ENCODE results near the gene CCDC74B. TPM values are rescaled to one million over a fixed set of nuclear protein-coding genes. Genes with fewer than 3 reads are reported as not detected.
"Not testable (repeated sequence)": the region's sequence is repeated elsewhere in the genome, so short reads cannot be mapped to it uniquely, and the experiment has no call there.

Gene CCDC74B
- total RNA-seq, 2 experiments from 2014 or later = 3.2 to 3.3 TPM

DNA sequence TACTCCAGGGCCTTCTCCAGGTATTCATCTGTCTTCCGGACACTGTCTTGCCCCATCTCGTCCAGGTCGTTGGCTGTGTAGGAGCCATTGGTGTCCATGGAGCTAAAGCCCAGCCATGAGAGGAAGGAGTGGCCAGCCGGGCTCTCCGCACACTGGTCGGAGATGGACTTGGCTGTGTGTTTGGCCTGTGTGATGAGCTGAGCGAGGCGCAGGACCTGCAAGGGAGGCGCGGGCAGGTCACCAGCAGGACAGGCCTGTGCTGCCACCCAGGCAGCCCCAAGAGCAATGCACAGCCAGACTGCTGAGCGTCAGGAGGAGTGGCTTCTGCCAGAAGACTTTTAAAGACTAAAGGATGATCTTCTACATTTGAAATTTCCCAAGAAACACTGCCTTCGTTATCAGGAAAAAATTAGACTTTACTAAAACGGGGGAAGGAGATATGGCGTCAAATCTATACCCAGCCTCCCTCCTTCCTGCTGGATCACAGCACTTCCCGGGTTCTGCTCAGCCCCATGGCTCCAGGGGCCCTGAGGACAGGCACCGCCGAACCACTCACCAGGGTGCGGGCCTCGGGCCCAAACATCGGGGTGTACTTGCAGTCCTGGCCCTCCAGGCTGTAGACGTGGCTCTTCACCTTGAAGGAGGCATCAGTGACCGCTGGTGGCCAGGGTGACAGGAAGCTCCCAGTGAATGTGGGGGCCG, 9.0 kb upstream of the CCDC74B start:
- H3K4me3 Mint-ChIP-seq; DNase-seq; H3K4me1 Mint-ChIP-seq (ENCODE audit: low read depth); CTCF ChIA-PET; H3K27me3 Mint-ChIP-seq; H3K27ac Mint-ChIP-seq; H3K9me3 Mint-ChIP-seq; POLR2A ChIA-PET; intact Hi-C loops (cut with micrococcal nuclease); H3K36me3 Mint-ChIP-seq: not testable (repeated sequence)

DNA sequence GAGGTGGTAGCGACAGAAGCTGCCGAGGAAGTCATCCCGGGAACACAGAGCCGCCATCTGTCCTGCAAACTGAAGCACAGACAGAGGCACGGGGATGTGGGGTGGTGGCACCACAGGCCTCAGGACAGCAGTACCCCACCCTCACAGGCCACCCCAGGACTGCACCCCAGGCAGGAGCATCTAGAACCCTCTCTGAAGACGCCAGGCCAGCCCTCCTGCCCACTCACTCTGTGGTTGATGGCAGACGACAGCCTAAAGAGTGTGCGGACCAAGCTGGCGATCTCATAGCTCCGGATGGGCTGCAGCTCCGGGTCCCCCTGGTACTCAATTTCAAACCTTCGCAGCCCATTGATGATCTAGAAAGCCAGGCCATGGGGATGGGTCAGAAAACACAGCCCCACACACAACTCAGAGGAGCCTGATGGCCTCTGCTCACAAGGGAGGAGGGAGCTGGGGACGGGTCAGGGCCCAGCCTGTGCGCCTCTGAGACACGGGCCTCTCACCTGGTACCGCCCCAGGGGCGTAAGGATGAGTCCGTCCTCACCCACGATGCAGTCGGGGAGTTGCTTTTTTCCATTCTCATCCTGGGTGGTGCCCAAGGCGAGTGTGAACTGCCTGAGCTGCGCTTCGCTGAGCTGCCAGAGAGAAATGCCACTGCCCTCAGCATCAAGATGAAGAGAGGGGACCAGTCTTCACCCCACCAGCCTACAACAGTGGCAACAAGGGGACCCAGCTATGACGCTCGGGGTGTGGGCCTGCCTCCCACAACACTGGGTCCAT, 8.1 kb upstream of the CCDC74B start:
- Mint-ChIP-seq H3K27ac (no peak overlapping the region), H3K9me3 (no peaks in the 10 kb centered on the region), H3K36me3 (peaks cover 3% of the 10 kb centered on the region), H3K4me1 (ENCODE audit: low read depth) (no peaks in the 10 kb centered on the region), H3K27me3 (no peaks in the 10 kb centered on the region), H3K4me3 (no peak overlapping the region)
- CTCF ChIA-PET = no interaction called here
- POLR2A ChIA-PET = no interaction called here
- no peak for DNase-seq
- intact Hi-C loops (cut with micrococcal nuclease) = no loop called here

DNA sequence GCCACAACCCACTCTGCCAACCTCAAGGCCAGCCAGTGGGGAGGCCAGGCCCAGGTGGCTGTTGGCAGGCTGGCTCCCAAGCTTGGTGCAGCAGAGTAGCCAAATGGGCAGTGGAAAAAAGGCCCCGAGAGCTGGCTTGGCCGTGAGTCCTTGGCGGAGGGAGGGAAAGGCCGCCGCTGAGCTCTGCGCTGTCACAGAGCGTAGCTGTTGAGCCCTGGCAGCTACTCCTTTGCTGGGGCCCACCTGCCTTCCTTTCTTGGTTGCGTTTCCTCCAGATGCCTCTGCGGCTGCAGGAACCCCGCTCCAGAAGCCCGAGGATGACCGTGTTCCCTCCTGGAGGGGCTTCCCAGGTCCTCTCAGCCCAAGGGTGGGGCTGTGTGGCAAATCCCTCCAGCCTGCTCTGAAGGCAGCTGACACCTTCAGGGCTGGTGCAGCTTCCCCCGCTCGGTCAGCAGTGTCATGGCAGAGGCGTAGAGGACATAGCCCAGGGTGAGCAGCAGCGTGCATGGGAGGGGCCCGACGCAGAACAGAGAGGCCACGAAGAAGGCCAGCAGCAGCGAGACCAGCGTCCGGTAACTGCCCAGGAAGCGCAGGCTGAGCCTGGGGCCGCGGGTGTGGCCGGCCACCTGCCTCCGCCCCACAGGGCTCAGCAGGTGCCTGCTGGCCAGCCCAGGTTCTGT, 7.4 kb upstream of the CCDC74B start:
- H3K9me3 Mint-ChIP-seq; H3K27ac Mint-ChIP-seq; POLR2A ChIA-PET; H3K27me3 Mint-ChIP-seq; DNase-seq; H3K4me3 Mint-ChIP-seq; CTCF ChIA-PET; H3K36me3 Mint-ChIP-seq; H3K4me1 Mint-ChIP-seq (ENCODE audit: low read depth); intact Hi-C loops (cut with micrococcal nuclease): not testable (repeated sequence)

DNA sequence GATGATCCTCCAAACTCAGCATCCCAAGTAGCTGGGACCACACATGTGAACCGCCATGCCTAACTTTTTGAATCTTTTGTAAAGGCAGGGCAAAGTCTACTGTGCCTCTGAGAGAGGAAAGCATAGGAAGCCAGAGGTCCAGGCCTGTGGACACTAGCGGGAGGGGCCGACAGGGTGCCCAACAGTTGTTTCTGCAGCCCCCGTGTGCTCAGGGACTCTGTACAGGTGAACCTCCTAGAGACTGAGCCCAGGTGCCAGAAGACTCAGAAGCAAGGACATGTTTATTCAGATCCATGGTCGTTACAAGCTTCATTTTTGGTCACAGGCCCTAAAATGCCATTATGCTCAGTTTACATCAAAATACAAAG, 6.2 kb upstream of the CCDC74B start:
- H3K4me3 Mint-ChIP-seq; H3K9me3 Mint-ChIP-seq; DNase-seq; H3K27ac Mint-ChIP-seq; H3K36me3 Mint-ChIP-seq; POLR2A ChIA-PET; H3K27me3 Mint-ChIP-seq; intact Hi-C loops (cut with micrococcal nuclease); H3K4me1 Mint-ChIP-seq (ENCODE audit: low read depth); CTCF ChIA-PET: not testable (repeated sequence)

DNA sequence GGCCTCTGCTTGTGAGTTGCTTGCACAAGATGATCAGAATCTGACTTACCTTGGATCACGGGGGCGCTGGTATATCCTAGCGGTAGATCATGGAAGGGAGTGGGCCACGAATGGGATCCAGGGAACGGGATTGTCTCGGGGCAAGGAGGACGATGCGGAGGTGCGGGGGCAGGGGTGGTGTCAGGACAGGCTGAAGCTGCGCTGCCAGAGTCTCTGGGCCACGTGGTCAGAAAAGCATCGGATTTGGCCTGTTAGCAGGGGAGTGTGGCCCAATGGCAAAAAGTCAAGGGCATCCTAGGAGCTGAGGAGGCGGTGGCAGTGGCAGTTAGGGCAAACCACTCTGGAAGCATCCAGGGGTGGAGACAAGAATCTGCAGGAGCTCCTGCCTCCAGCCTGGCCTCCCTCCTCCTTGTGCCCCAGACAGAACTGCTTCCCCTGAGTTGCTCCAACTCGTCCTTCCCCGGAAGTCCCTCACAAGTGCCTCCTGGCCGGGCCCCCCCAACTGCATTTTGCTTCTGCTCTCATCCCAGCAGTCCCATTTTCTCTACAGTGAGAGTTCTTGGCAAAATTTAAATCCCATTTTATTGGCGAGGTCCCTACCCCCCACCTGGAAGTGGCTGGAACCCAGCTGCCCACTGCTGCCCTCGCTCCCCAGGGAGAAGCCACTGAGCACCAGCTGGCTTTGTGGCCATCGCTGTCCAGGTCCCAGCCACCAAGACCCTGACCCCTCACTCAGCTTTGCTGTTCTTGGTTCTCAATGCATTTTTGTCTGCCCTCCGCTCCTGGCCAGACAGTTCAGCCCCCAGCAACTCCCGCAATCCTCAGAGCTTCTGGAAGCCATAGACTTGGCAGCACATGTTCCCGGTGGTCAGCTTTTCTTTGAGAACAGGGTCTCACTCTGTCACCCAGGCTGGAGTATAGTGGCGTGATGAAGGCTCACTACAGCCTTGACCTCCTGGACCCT, 5.6 kb upstream of the CCDC74B start:
- DNase-seq = no peak
- Mint-ChIP-seq H3K27ac (no peak overlapping the region), H3K36me3 (peaks cover 2% of the 10 kb centered on the region), H3K27me3 (peaks cover 4% of the 10 kb centered on the region), H3K4me1 (ENCODE audit: low read depth) (no peaks in the 10 kb centered on the region), H3K4me3 (no peak overlapping the region), H3K9me3 (no peaks in the 10 kb centered on the region)
- intact Hi-C loops (cut with micrococcal nuclease) = no loop called here
- ChIA-PET CTCF (no interaction called here), POLR2A (no interaction called here)

DNA sequence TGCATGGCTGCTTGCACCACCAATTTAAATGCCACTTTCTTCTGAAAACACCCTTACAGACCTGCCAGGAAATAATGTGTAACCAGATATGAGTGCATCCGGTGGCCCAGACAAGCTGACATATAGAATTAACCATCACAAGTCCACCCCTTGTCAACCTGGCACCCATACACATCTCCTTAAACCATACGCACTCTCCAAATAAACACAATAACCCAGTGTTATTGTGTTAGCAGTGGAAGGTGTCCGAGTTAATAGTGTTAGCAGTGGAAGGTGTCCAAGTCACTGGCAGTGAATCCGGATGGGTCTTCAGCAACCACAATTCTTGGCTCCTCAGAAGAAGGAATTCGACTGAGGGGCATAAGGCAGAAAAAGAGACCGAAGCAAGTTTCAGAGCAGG, 3.6 kb upstream of the CCDC74B start:
- CTCF ChIA-PET = not testable (repeated sequence)
- intact Hi-C loops (cut with micrococcal nuclease) = loop anchor here (5.0 kb wide), 1 partner anchor 34 kb away; the partner anchor contains the start of genes MZT2B and SMPD4

DNA sequence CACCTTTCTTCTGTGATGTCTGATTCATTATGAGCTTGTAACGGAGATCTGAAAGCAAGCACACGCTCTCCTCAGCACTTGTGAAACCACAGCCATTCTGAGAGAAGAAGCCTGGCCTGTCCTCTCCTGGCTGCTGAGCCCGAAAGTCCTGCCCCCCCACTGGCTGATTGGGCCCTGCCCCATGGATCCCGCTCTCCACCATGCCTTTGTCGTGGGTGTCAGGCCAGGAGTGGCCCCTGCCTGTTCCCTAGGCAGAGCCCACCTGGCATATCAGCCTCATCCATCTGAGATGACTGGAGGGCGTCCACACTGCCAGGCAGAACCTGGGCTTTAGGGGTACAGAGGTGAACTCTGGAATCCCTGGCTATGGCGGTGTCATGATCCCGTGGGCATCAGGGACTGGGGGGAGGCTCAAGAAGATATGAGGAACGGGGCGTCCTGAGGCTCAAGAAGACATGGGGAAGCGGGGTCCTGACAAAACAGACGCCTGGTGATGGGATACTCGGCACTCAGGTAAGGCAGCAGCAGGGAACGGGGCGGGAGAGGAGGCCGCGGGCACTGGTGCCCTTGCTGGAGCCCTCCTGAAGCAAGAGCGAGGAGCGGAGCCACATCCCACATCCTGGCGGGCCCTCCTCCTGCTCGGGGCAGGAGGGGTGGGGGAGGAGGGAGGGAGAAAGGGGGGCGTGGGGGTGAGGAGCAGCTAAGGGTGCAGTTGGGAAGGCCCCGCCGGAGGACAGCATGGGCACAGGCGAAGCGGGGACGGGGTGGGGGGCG, 1.5 kb downstream of the CCDC74B start:
- H3K9me3 Mint-ChIP-seq; POLR2A ChIA-PET; intact Hi-C loops (cut with micrococcal nuclease); H3K4me1 Mint-ChIP-seq (ENCODE audit: low read depth); H3K27ac Mint-ChIP-seq; H3K27me3 Mint-ChIP-seq; H3K36me3 Mint-ChIP-seq: not testable (repeated sequence)
- H3K4me3 Mint-ChIP-seq = peak overlapping the region; percentile 47
- CTCF ChIA-PET = interaction anchor here (0.9 kb wide), 1 partner anchor 108 kb away, joined by 7 read pairs; no protein-coding TSS in a partner anchor
- DNase-seq = peak; percentile 18

More for the DNA sequence above, 3.6 kb upstream of the CCDC74B start:
- H3K27ac Mint-ChIP-seq; H3K4me1 Mint-ChIP-seq (ENCODE audit: low read depth); DNase-seq; H3K9me3 Mint-ChIP-seq; POLR2A ChIA-PET; H3K36me3 Mint-ChIP-seq; H3K4me3 Mint-ChIP-seq; H3K27me3 Mint-ChIP-seq: not testable (repeated sequence)

DNA sequence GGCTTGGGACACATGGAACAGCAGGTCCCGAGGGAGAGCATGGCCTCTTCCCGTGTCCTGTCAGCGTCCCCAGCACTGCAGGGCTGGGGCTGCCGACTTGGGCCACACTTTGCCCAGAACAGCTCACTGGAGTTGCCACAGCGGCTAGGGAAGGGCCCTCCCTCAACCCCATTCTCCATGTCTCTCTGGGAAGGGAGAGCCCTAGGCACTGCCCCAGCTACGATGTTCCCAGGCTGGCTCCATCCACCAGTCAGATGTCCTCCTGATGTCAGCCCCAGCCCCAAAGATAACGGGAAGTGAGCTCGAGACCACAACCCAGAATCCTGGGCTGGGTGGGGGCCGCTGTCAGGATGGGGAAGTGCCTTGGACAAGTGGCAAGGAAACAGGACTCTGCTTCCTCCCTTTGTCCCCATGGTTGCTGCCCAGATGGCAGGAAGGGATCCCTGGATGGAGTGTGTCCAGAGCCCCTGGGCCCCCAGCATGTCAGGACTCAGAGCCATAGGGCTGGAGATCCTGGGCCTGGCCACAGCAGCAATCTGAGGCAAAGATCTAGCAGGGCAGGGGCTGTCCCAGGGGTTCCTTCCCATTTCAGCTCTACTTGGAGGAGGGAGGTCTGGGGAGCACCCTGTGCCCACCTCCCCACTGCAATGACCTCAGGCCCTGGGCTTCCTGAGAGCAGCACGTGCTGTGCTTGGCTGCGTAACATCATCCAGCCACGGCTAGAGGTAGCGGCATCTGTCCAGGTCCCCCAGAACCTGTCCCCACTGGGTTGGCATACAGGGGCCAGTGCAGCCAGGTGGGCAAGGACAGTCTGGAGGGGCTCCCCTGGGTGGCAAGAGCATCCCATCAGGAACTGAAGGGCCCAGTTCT, 2.3 kb downstream of the CCDC74B start:
- H3K9me3 Mint-ChIP-seq; intact Hi-C loops (cut with micrococcal nuclease); POLR2A ChIA-PET; H3K36me3 Mint-ChIP-seq; CTCF ChIA-PET; H3K27me3 Mint-ChIP-seq; H3K4me1 Mint-ChIP-seq (ENCODE audit: low read depth); H3K27ac Mint-ChIP-seq: not testable (repeated sequence)
- DNase-seq = peak; percentile 2
- H3K4me3 Mint-ChIP-seq = peak overlapping the region; percentile 47

DNA sequence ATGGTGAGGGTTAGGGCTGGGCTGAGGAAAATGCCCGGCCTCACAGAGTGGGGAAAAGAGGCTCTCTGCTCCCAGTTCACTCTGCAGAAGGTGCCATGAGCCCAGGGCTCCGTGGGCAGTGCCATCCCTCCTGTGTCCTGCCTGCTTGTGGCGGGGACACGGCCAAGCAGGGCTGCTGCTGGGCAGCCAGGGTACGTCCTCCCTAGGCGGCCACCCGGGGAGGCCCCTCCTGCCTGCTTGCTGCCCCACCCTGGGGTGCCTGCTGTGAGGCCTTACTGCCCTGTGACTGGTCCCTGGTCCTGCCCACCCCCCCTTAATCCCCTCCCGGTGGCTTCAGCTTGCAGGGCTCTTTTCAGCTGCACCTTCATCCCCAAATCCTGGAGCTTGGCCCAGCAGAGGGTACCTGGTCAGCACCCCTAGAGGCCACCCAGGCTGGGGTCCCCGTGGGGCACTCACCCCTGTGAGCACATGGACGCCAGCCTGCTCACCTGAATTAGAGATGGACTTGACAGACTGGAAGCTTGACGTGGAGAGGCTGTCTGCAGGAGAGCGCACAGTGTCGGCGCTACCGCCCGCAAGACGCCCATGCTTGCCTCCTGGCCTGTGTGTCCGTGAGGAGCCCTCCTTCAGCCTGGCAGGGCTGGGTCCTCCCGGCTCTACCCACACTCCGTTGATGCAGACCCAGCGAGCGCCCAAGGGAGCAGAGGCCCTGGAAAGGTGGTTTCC, 3.1 kb downstream of the CCDC74B start:
- H3K27ac Mint-ChIP-seq; H3K36me3 Mint-ChIP-seq; POLR2A ChIA-PET; H3K4me3 Mint-ChIP-seq; H3K9me3 Mint-ChIP-seq; H3K27me3 Mint-ChIP-seq; intact Hi-C loops (cut with micrococcal nuclease); CTCF ChIA-PET; H3K4me1 Mint-ChIP-seq (ENCODE audit: low read depth): not testable (repeated sequence)
- DNase-seq = peak; percentile 5

DNA sequence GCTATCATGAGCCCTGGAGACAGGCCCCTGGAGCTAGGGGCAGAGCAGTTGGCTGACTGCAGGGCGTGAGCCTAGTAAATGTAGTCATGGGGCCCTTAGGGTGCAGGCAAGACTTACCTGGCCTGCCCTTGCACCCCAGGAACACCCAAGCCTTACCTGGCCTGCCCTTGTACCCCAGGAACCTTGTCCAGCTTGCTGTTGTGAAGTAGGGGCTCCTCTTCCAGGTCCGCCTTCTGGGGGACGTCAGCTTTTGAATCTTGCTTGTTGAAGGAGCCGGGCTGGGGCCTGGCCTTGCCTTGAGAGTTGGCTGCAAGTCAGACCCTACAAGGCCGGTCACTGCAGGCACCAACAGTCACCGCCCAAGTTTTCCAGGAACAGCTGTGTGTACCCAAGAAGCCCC, 3.9 kb downstream of the CCDC74B start:
- intact Hi-C loops (cut with micrococcal nuclease); POLR2A ChIA-PET; H3K27me3 Mint-ChIP-seq; H3K36me3 Mint-ChIP-seq; H3K4me1 Mint-ChIP-seq (ENCODE audit: low read depth); H3K4me3 Mint-ChIP-seq; H3K9me3 Mint-ChIP-seq; H3K27ac Mint-ChIP-seq; CTCF ChIA-PET: not testable (repeated sequence)
- DNase-seq = peak; percentile 1
